GM19238 (cell line): ENCODE data around the gene FIGN.

Experiments
- DNase-seq: peaks from one replicate; pipeline ENCODE4 v3.0.0; 2011; ENCODE audit warnings: low spot score; ENCODE audit not compliant: insufficient read length

FIGN gene

GRCh38 chr2:163613266-163613731, 122.5 kb downstream of the FIGN start:
- no peak for DNase-seq

DNA sequence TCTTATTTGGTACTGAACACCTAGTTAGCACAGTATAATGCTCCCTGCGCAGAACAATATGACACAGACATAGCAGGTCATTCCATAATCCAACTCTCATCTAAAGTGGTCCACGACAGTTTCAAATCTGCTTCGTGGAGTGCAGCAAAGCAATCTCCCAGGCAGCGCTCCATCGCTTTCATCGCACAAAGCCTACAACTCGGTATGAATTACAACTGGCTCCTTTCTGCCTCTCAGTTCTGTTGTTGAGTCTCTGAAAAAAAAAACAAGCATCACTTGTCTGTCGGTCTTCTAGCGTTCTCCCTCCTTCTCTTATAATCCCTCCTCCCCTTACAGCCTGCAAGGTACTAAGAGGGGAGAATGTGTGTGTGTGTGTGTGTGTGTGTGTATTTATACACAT, 123.5 kb downstream of the FIGN start:
- no peak for DNase-seq

GRCh38 chr2:163611557-163611906, 124.3 kb downstream of the FIGN start:
- DNase-seq = no peak

DNA sequence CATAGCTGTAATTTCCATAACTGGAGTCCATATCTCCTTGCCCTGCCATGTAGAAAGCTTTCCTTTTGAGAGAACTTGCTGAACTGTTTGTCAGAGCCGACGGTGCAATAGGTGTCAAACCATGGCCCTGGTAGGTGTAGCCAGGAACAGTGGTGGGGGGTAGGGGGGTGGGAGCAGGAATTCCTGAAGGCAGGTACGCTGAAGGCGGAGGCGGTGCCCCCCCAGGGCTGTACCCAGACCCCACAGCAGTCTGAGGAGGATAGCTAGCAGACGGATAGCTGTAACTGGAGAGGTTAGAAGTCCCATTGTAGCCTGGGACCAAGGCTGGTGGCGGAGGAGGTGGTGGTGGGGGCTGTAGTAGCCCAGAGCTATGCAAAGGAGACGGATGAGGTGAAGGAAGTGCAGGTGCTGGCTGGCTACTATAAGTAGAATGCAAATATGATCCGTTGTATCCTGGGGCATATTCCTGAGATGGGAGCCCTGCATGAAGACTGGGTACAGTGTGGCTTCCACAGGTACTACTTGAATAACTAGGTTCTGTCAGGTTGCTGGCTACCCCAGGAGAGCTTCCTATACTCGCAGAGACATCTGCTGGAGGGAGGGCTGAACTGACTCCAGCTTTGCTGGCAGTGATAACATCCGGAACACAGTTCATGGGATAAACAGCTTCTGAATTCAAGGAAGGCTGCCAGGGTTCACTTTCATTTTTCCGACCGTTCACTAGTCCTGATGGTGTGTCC, 124.8 kb downstream of the FIGN start:
- DNase-seq = no peak

DNA sequence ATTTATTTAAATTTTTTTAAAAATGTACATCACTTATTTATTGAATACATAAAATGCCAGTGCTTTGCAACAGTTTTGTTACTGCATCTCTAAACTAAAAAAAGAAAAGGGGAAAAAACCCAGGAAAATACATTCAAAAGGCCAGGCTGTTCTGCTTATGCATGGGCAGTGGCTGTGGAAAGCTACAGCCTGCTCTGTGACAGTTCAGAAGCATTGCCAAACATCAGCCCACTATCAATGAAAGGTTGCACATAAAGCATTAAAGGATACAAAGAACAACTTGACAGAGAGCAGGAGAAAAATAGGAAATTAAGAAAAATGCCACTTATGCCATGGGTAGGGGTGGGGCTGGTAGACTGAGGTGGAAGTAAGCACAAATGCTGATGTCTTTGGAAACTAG, 128.2 kb downstream of the FIGN start:
- no peak for DNase-seq

GRCh38 chr2:163606878-163607277, 128.9 kb downstream of the FIGN start:
- no peak for DNase-seq

DNA sequence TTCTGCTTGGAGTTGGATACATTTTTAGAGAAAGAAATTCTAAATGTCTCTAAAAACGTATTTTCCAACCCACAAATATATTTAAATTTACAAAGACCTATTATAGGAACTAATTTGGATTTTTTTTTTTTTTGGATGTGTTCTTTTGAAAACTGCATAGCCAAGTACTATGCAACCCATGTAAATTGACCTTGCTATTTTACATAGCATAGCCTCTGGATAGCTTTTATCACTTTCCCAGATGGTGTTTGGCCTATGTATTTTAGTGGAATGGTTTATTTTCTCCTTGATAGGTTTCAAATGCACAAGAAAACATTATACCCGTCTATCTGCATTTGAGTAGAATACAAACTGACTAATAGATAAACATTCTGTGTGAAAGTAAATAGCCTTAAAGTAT, 130.0 kb downstream of the FIGN start:
- DNase-seq = no peak

DNA sequence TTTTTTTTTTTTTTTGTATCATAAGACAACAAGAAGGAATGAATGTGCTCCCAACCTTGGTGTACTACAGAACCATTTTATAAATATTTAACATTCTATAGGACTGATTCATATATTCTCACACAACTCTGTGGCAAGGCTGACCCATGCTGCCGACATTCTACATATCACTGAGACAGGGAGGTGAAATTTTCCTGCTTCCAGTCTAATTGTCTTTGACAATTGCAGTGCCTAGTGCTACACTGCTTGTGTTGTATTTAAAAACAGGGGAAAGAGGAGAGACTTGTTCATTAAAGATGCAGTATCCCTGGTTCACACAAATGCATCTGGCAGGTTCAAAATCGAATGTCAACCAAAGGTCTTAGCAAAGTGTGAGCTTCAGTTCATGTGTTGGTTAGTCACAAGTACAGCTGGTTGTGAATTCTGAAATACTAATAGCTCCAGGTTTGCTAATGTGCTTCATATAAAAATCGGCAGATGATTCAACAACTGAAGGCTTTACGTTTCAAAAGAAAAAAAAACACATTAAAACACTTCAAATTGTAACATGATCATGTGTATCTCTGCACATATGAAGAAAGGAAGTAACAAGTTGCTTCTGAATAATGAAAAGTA, 130.8 kb downstream of the FIGN start:
- no peak for DNase-seq

DNA sequence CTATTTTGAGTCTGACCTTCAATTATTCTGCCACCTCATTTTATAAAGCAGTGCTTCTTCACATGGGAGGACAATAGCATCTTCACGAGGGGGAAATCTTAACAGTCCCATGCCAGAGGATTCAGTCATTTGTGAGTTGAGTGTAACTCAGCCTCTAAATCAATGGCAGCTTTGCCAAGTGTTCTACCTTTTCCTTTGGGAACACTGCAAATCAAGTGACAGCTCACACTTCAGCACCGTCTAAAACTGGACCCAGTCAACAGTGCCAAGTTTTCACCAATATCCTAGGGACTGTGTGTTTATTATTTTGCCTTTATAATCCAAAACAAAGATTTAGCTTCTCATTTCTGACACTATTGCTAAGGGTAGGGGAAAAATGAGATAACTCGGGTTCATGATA, 133.6 kb downstream of the FIGN start:
- no peak for DNase-seq

DNA sequence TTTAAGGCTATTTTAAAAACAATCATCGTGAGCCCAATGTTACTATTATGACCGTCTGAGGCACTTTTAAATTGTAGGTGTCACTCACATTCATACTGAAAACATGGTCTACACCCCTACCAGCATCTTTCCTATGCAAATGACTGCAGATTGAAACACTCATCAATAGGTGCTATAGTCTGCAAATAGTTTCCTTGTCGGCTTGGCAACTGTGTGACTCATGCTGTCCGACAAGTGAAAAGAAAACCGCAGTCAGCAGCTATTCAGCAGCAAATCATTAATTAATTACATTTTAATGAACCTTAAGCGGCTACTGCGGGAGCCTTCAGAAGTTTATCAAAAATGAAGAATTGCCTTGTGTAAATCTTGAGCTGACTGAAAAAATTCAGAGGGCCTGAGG, 134.4 kb downstream of the FIGN start:
- no peak for DNase-seq

DNA sequence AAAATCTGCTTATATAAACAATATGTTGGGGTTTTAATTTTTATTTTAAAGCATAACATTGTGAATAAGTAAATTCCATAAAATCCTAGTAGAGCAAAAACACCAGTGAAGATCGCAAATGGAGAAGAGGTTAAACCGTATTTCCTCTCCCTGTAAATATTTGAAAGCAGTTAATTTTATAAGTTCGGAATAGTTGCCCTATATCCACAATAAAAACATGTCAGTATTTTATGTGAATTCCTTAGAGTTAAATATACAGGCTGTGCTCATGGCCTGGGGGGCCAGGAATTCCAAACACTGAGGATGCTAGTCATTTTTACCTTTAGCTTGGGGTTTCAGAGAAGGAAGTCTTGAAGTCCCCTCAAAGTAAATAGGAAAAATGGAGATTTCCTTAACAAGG, 135.0 kb downstream of the FIGN start:
- no peak for DNase-seq

- DNase-seq = no peak
Measured at GRCh38 chr2:163595028-163595427, 140.8 kb downstream of the FIGN start.

- DNase-seq = no peak
Measured at GRCh38 chr2:163594497-163594896, 141.3 kb downstream of the FIGN start.

DNA sequence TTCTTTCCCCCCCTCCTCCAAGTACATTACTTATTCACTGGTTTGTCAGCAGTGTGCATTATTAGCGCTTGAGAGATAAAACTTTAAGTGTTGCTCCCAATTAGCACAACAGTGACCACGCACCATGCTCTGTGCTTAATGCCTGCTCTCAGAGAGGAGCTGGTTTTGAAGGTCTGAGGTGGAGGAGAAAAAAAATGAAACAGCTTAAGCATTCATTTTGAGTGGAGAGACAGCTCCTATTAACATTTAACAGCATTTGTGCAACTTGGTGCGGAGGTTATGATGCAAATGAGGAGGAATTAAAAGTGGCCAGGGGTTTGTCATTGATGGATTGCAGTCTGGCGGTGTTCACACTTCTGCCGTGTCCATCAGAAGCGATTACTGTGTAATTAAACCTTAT, 141.8 kb downstream of the FIGN start:
- no peak for DNase-seq

GRCh38 chr2:163592954-163593622, 142.7 kb downstream of the FIGN start:
- DNase-seq = no peak

DNA sequence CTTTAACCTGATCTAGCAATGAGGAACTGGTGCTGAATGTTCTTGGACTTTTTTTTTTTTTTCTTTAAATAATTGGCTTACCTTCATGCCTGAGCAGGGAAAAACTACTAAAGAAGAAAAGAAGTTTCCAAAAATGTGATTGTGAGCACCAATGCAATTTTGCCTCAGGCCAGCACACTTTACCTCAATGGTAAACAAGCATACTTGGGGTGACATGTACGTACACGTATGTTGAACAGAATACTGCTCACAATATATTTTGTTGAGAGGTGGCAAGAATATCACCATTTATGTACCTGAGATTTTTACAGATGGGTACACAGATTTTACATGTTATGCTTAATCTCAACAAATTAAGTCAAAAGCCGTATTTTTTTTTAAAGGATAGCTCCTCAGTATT, 144.3 kb downstream of the FIGN start:
- DNase-seq = no peak

DNA sequence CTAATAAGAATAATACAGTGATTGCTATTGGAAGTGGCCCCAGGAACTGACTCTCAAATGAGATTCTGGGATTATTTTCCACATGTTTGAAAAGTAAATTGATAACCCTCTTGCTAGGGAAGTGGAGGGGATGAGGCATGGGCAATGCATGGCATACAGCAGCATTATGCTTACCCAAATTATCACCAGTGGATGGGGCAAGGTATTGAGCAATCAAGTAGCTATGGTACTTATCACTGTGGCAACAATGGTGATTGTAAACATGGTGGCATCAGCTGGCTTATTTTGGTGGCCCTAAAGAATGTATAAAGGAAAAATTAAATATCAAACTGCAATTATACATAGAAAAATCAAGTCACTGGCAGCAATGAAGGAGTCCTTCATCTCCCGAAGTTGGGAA, 155.1 kb downstream of the FIGN start:
- DNase-seq = no peak

- DNase-seq = no peak
Measured at GRCh38 chr2:163574309-163574708, 161.5 kb downstream of the FIGN start.

DNA sequence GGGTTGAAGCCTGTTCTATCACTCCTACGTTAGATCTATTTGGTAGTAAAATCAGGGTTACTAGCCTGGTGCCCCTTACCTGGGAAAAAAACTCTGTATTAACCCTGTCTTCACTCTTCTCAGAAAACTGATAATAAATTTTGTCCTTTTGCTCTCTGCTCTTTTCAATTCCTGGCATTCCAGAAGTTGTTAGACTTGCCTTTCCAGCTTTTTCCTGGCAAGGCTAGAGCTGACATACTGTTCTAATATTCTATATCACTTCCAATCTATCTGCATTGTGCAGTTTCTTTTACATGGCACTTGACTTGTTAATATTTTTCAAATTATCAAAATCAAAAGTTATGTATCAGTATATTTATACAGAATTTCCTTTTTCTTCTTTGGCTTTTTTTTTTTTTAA, 162.2 kb downstream of the FIGN start:
- no peak for DNase-seq

DNA sequence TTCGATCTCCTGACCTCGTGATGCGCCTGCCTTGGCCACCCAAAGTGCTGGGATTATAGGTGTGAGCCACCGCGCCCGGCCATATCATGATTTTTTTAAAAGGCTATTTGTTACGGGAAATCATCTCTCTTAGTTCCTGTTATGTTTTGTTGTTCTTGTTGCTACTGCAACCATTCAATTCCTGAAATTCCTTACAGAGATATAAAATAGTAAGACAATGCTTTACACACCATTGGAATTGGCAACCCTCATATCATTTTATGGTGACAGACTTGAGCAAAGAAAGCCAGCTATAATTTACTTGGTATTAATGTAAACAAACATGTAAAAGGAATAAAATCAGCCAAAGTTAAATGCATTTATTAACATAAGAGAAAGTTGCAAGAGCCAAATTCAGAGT, 163.0 kb downstream of the FIGN start:
- DNase-seq = no peak

- DNase-seq = no peak
Measured at GRCh38 chr2:163571423-163572102, 164.2 kb downstream of the FIGN start.

DNA sequence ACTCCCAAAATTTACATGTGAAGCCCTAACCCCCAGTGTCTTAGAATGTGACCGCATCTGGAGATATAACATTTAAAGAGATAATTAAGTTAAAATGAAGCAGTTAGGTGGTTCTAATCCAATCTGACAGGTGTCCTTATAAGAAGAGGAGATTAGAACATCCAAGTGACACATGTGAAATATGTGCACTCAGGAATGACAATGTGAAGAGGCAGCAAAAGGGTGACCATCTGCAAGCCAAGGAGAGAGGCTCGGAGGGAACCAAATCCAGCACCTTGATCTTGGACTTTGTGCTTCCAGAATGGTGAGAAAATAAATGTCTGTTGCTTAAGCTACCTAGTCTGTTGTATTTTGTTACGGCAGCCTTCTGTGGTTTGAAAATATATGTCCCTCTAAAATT, 165.4 kb downstream of the FIGN start:
- no peak for DNase-seq
